HG03378 (cell line): ENCODE results near the gene KRT79.

ENCODE experiments used
- ATAC-seq: cut with Tn5 transposase; IDR thresholded peaks from one replicate; pipeline ENCODE4 v1.9.1; 2021; ENCODE audit warnings: mild to moderate bottlenecking, moderate library complexity; ENCODE audit not compliant: unreplicated experiment

The KRT79 gene

DNA sequence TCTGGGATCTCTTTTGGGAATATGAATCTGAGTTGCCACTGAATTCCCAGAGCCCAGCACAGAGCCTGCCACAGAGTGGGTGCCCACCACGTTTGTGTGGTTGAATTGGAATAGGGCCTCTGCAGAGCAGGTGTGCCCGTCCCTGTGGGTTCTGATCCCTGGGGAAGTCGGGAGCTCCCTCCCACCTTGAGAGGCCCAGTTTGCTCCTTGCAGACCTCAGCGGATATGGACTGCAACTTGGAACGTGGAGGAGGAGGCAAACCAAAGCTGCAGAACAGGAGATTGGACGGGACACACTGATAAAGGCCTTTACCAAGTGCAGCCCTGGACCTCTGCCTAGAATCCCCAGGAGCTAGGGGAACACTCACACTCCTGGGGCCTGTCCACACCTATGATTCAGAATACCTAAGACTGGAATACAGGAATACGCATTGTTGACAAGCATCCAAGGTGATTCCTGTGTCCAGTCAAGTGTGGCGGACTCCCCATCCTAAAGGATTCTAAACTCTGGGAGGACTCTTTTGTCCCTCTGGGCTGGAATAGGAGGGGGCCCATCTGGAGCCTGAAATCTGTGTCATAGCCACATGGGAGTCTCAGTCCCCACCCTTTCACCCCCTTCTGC lies 59.4 kb downstream of the KRT79 start:
- no peak for ATAC-seq

DNA sequence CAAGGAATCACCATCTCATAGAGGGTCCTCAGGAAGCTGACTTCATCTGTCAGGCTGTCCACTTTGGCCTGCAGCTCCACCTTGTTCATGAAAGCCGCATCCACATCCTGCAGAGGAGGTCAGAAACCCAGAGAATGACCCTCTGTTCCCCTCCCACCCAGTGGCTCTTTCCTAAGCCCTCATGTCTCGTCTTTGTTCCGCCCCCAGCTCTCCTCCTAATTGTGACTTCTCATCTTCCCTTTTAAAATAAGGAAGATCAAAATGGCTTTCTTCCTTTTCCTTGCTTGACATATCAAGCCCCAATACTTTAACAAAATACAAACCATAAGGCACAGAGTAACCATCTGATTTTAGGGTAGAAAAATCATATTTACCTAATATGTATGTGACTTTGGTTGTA lies 61.3 kb downstream of the KRT79 start:
- no peak for ATAC-seq

DNA sequence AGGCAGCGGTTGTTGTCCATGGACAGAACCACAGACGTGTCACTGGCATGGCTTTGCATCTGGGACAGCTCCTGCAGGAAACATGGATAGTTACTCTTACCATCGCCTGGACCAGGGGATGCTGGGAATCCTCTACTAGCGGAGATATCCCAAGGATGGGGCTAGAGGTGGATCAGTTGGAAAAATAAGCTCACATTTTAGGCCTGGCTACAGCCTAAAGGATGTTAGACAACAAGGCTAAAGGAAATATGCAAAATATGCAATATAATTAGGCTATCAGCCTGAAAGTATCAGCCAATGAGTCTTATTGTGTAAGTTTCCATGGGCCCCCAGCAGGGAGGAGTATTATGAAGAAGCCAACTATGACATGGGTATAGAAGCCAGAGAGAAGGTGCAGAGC lies 61.9 kb downstream of the KRT79 start:
- no peak for ATAC-seq

DNA sequence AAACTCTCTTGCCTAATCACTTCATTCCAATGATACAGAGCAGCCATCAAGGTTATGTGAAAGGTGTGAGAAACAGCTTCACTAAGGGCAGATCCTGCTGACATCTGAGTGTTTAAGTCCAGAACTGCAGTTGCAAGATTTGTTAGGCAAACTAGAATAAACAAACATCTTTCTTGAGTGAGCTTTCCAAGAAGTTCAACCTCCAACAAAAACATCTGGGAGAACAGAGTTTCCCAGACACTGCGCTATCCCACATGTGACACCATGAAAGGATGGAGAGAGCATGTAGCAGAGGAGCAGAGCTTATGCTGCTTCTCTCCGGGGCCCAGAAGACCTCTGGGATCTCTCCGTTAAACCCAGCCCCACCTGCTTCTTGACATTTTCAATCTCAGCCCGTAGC lies 62.6 kb downstream of the KRT79 start:
- no peak for ATAC-seq
